Smooth muscle cell of the pulmonary artery (primary cell): ENCODE data around the gene DHX32. TPM values are rescaled to one million over a fixed set of nuclear protein-coding genes. Genes with fewer than 3 reads are reported as not detected.

Source experiments
- total RNA-seq: library from RNA; depleted of rRNA; stranded (reverse); fragments of >200 nt; gene quantifications from 2 replicates; pipeline ENCODE4 v1.2.3, GENCODE V29; 2014

The DHX32 gene
- total RNA-seq: 42.3 and 45.9 TPM in 2 replicates

GRCh38 chr10:125881192-125881591 is at the start of gene DHX32:
DHX32 (minus strand) TSS chr10:125881292; CDS start chr10:125880824, 468 bp downstream.

GRCh38 chr10:125896088-125896934 is 15.2 kb upstream of the DHX32 start, which contains the start of gene FANK1:
FANK1 (plus strand) TSS chr10:125896564; CDS start chr10:125896643, 79 bp downstream.

GRCh38 chr10:125822878-125823662 is 58.0 kb downstream of the DHX32 start, which contains the start of the genes BCCIP and UROS:
BCCIP (plus strand) TSS chr10:125823546; CDS start chr10:125823558, 12 bp downstream.
UROS (minus strand) TSS chr10:125823258; CDS start chr10:125816499, 6,759 bp downstream.

Other genes with a start within 250 kb of the DHX32 start
- not detected in 2 replicates for gene TEX36, start 198.1 kb downstream of the DHX32 start, total RNA-seq
- gene EDRF1, start 161.6 kb downstream of the DHX32 start, total RNA-seq: 21.2 and 23.0 TPM in 2 replicates
- gene MMP21, start 105.5 kb downstream of the DHX32 start, total RNA-seq: 0.13 TPM in 1 of 2 replicates, not detected in the other
- 41.0 and 48.7 TPM in 2 replicates for gene UROS, start 58.0 kb downstream of the DHX32 start, total RNA-seq
- gene BCCIP, start 57.7 kb downstream of the DHX32 start, total RNA-seq: 22.3 and 25.2 TPM in 2 replicates
- 6.6 and 12.4 TPM in 2 replicates for gene FANK1, start 15.3 kb upstream of the DHX32 start, total RNA-seq